ENCODE data around the gene ARHGAP29.

GRCh38 chr1:94253456-94254017 is 16.2 kb upstream of the ARHGAP29 start:
- no peak for TF ChIP-seq ZNF274 (IDR thresholded peaks at IDR 0.05; ENCODE audit: low read depth, low read length)
- TF ChIP-seq YY1 (IDR thresholded peaks at IDR 0.05; ENCODE audit: insufficient read depth, insufficient read length) = no peak
- no peak for TF ChIP-seq SUZ12 (IDR thresholded peaks at IDR 0.05; ENCODE audit: extremely low read depth, insufficient read depth, insufficient read length)

All from NT2/D1 (cell line).